NOMO-1 treated with DMSO at 0.1 percent for 48 hours (cell line): ENCODE measurements around the gene MCC.
"Not testable (repeated sequence)": the region's sequence is repeated elsewhere in the genome, so short reads cannot be mapped to it uniquely, and the experiment has no call there.

ENCODE experiments used
- DNase-seq: peaks from one replicate; lab custom pipeline; 2025; ENCODE audit not compliant: unreplicated experiment; lab: John Stamatoyannopoulos, UW

Gene MCC

GRCh38 chr5:113491022-113491421 is 2.8 kb upstream of the MCC start:
- no peak for DNase-seq

GRCh38 chr5:113490317-113490716 is 2.1 kb upstream of the MCC start:
- DNase-seq = no peak

GRCh38 chr5:113489299-113489698 is 1.0 kb upstream of the MCC start:
- peak; percentile 96 for DNase-seq

- no peak for DNase-seq
These were observed 462 bp upstream of the MCC start for GRCh38 chr5:113488645-113489184.

GRCh38 chr5:113487416-113487780 is 855 bp downstream of the MCC start:
- peak; percentile 6 for DNase-seq

DNA sequence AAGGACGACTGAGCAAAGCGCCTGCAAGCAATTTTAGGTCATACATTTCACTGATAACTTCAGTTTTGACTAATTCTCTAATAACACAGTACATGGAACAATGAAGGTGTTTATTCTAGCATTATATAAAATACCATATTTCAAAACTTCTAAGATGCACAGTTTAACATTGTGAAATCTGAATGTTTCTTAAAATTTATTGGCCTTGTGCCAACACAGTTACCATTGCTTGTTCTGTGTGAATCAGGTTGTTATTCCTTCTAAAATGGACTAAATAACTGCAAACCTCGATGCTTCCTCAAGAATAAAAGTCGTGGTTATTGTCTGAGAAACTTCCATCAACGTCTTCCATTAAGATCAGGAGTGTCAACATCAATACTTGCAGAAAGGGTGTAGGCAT is 8.0 kb downstream of the MCC start:
- DNase-seq = no peak

DNA sequence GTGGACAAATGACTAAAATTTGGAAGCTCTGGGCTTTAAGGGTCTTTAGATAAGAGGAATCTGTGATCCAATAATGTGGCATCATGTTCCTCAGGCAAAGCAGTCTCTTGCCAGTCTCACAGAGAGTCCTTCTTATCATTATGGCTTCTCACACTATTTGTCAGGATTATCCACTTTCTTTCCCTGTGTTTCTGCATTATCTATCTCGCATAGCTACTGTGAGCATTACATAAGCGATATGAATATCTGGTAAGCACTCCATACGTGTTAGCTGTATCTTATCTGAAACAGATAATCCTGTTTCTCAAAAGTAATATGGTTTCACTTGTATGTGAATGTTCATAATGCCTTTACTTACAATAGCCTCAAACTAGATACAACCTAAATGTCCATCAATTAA is 9.6 kb downstream of the MCC start:
- DNase-seq = no peak

- DNase-seq = no peak
These were observed 14.0 kb downstream of the MCC start for GRCh38 chr5:113474100-113474728.

GRCh38 chr5:113463032-113463431 is 25.2 kb downstream of the MCC start:
- DNase-seq = no peak

DNA sequence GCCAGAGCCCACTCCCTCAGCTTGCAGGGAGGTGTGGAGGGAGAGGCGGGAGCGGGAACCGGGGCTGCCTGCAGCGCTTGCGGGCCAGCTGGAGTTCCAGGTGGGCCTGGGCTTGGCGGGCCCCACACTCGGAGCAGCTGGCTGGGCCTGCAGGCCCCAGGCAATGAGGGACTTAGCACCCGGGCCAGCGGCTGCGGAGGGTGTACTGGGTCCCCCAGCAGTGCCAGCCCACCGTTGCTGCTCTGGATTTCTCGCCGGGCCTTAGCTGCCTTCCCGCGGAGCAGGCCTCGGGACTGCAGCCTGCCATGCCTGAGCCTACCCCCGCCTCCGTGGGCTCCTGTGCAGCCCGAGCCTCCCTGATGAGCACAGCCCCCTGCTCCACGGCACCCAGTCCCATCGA is 31.1 kb downstream of the MCC start:
- DNase-seq = not testable (repeated sequence)

DNA sequence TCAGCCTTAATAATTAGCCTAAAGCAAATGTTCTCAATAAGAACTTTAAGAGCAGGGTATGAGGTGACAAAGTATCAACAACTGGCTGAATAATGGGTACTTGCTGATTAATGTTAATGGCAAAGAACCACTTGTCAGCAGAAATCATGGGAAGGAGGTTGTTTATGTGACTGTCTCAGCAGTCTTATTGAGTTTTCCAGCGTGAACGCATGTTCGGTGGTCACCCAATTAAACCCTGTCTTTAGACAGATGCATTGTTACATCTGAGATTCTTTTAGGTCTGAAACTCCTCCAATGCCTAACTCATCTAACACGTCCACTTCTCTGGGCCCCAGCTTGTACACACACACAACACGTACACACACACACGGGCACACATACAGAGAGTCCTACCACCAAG is 35.3 kb downstream of the MCC start:
- DNase-seq = no peak

GRCh38 chr5:113451797-113452196 is 36.5 kb downstream of the MCC start:
- DNase-seq = no peak

DNA sequence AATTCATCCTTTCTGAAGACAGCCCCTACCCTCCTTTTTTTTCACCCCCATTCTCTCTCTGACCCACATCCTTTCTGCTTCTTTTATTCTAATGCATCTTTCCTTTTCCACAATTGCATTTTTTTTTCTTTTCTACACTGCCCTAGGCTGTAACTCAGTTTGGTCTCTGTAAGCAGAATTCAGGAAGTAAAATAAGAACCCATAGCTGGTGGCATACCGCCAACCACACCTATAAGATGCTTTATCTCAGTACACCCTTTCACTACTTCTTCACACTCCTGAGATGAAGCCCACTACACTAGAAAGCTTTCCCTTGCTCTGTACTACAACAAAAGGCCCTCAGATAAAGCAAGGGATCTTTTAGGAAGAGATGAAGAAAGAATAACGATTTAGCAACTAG is 37.3 kb downstream of the MCC start:
- no peak for DNase-seq

DNA sequence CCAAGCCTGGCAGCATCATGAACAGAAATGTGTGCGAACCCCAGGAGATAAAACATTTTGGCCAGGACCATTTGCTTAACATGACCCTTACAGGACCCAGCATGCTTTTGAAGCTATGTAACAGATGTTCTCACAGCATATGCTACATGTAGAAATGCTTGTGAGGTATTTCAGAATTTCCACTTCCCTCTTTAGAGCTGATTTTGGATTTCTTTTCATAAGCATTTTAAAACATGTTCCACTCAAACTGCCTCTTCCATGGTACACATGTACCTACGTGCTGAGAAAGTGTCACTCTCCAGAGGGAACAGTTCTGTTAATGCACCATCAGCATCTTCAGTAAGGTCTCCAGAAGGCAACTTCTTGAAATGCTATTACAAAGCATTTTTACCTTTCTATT is 37.8 kb downstream of the MCC start:
- DNase-seq = no peak

DNA sequence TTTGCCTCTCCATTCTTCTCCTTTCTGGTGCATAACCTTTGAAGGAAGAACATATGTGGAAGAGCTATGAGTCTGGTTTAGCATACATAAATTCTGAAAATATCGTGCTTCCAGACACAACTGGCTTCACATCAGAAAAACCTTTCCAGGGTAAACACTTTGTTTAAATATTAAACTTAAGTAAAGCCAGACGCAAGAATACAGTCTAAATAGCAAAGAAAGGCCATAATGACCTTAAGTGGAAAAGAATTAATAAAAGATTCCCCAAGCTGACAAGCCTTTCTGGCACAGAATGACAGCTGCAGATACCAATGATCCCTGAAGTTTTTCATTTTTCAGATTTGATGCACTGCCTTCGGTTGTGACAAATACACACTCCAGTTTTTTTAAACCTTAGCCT is 40.0 kb downstream of the MCC start:
- DNase-seq = no peak

GRCh38 chr5:113447498-113448050 is 40.7 kb downstream of the MCC start:
- DNase-seq = no peak

DNA sequence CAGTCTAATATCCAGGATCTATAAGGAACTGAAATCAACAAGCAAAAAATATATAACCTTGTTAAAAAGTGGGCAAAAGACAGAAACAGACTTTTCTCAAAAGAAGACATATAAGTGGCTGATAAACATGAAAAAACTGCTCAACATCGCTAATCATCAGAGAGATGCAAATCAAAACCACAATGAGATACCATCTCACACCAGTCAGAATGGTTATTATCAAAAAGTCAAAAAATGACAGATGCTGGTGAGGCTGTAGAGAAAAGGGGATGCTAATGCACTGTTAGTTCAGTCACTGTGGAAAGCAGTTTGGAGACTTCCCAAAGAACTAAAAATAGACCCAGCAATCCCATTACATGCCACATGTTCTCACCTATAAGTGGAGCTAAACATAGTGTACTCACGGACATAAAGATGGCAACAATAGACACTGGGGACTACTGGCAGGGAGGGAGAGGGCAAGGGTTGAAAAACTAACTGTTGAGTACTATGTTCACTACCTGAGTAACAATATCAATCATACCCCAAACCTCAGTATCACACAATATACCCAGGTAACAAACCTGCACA is 41.8 kb downstream of the MCC start:
- DNase-seq = no peak

DNA sequence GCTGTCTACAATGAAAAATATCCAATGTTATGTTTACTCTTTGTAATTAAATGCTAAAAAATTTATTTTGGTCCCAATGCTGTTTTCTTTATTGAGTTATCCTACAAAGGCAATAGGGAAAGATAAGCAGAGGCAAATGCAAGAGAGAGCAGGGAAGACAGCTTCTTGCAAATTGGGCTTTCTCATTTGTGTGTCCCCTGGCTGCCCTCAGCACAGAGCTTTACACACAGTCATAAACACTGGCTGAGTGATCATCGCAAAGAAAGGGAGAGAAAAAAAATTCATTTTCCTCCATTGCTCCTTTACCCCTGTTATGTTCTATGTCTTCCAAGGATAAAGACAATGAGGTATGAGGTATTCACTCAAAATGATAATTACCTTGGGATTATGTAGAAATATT is 51.1 kb downstream of the MCC start:
- no peak for DNase-seq

DNA sequence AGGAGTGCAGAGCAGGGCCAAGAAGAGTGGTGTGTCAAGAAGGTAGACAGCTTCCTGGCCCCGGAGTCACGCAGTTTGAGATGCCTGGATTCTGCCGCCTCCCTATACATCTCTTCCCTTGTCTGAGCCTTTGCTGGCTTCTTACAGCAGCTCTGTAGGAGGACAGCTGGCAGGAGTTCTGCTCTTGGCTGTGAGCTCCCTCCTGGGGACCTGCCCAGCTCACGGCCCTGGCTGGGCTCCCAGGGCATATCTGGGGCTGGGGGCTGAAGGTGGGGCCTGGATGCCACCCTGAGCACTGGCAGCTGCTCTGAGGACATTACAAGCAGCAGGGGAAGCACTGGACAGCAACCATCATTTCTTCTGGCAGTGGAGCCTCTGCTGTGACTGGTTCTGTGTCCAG is 52.7 kb downstream of the MCC start:
- DNase-seq = no peak

- DNase-seq = no peak
These were observed 53.4 kb downstream of the MCC start, which contains the start of gene TSSK1B for GRCh38 chr5:113434889-113435288. TSSK1B (minus strand) TSS chr5:113434989; CDS start chr5:113434839, 150 bp downstream.

DNA sequence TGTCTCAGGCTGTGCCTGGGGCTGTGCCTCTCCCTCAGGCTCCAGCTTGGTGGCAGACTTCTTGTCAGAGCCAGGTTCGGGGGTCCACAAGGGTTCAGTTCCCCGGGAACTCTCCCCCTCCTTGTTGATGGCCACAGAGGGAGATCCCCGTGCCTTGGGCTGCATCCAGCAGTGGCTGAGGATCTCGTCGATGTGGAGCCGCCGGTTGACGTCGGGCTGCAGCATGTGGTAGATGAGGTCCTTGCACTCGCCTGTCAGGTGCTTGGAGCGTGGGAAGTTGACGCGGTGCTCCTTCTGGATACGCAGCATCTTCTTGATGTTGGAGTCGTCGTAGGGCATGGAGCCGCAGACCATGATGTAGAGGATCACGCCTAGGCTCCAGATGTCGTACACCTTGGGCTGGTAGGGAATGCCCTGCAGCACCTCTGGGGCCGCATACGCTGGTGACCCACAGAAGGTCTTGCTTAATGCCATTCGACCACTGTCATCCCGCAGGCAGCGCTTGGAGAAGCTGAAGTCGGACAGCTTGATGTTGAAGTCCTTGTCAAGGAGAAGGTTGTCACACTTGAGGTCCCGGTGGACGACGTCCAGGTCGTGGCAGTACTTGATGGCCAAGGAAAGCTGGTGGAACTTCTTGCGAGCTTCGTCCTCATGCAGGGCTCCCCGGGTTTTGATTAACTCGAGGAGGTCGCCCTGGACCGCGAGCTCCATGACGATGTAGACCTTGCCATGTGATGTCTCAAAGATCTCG is 54.2 kb downstream of the MCC start:
- DNase-seq = no peak

- no peak for DNase-seq
These were observed 55.2 kb downstream of the MCC start for GRCh38 chr5:113433071-113433470.
